ENCODE measurements around the gene CIROP.

CIROP gene

GRCh38 chr14:23093104-23093503, 11.7 kb downstream of the CIROP start:
- no peak for DNase-seq

- no peak for DNase-seq
Observed at GRCh38 chr14:23091294-23092225, 13.2 kb downstream of the CIROP start.

GRCh38 chr14:23090254-23090636, 14.5 kb downstream of the CIROP start:
- DNase-seq = no peak

- DNase-seq = no peak
Observed at GRCh38 chr14:23089498-23090253, 15.1 kb downstream of the CIROP start.

- DNase-seq = no peak
Observed at GRCh38 chr14:23086565-23086964, 18.2 kb downstream of the CIROP start.

- DNase-seq = no peak
Observed at GRCh38 chr14:23085458-23085857, 19.3 kb downstream of the CIROP start.

GRCh38 chr14:23080474-23080873, 24.3 kb downstream of the CIROP start:
- DNase-seq = no peak

- DNase-seq = no peak
Observed at GRCh38 chr14:23079716-23080115, 25.1 kb downstream of the CIROP start.

- no peak for DNase-seq
Observed at GRCh38 chr14:23078692-23079116, 26.1 kb downstream of the CIROP start.

GRCh38 chr14:23077962-23078361, 26.8 kb downstream of the CIROP start:
- DNase-seq = no peak

GRCh38 chr14:23076785-23077408, 27.9 kb downstream of the CIROP start:
- DNase-seq = no peak

GRCh38 chr14:23074906-23075305, 29.9 kb downstream of the CIROP start:
- DNase-seq = no peak

- no peak for DNase-seq
Observed at GRCh38 chr14:23071921-23072539, 32.8 kb downstream of the CIROP start.

GRCh38 chr14:23071244-23071920, 33.4 kb downstream of the CIROP start:
- DNase-seq = no peak

GRCh38 chr14:23070262-23071129, 34.3 kb downstream of the CIROP start:
- no peak for DNase-seq

GRCh38 chr14:23069413-23069806, 35.4 kb downstream of the CIROP start:
- no peak for DNase-seq

GRCh38 chr14:23068789-23069412, 35.9 kb downstream of the CIROP start:
- no peak for DNase-seq

GRCh38 chr14:23067847-23068788, 36.7 kb downstream of the CIROP start:
- DNase-seq = no peak

GRCh38 chr14:23066855-23067744, 37.7 kb downstream of the CIROP start:
- no peak for DNase-seq
